Activated CD4-positive, alpha-beta memory T cell treated with anti-CD3 and anti-CD28 coated beads for 36 hours (primary cell): ENCODE results near the gene NCOA6. TPM values are rescaled to one million over a fixed set of nuclear protein-coding genes. Genes with fewer than 3 reads are reported as not detected.
A peak's percentile ranks its signal among the peaks of the same experiment; 100 is the strongest.
"Not testable (repeated sequence)": the region's sequence is repeated elsewhere in the genome, so short reads cannot be mapped to it uniquely, and the experiment has no call there.

Source experiments
- CTCF ChIA-PET: fragments of 350-600 bp; sonication (Branson Sonifier 250); formaldehyde crosslinking; loops from one replicate; lab custom pipeline; 2021; ENCODE audit warnings: antibody characterized with exemption, inconsistent platforms; lab: Charles Lee
- POLR2A ChIA-PET: fragments of 350-600 bp; sonication (Branson Sonifier 250); formaldehyde crosslinking; loops from one replicate; lab custom pipeline; 2021; ENCODE audit warnings: antibody characterized with exemption; lab: Charles Lee
- DNase-seq: peaks from one replicate; pipeline ENCODE4 v3.0.0-alpha.2; 2020
- H3K27ac Mint-ChIP-seq: one replicate; pipeline ENCODE4 v1.8.0; 2021; ENCODE audit warnings: mixed read lengths
- H3K27me3 Mint-ChIP-seq: one replicate; pipeline ENCODE4 v1.8.0; 2021; ENCODE audit warnings: mixed read lengths
- H3K36me3 Mint-ChIP-seq: one replicate; pipeline ENCODE4 v1.8.0; 2021; ENCODE audit warnings: mixed read lengths
- H3K4me1 Mint-ChIP-seq: one replicate; pipeline ENCODE4 v1.8.0; 2021; ENCODE audit warnings: low read depth, mixed read lengths
- H3K4me3 Mint-ChIP-seq: one replicate; pipeline ENCODE4 v1.8.0; 2021; ENCODE audit warnings: mild to moderate bottlenecking, mixed read lengths
- H3K9me3 Mint-ChIP-seq: one replicate; pipeline ENCODE4 v1.8.0; 2021; ENCODE audit warnings: mixed read lengths
- intact Hi-C: fragments of 100-400 bp; cut with micrococcal nuclease; formaldehyde crosslinking; loops from one replicate; pipeline ENCODE4 v1.15.1; 2023
- total RNA-seq, 2 experiments: library from RNA; stranded (reverse); gene quantifications; one replicate each; pipeline ENCODE4 v1.2.3, GENCODE V29; 2021

The NCOA6 gene
- total RNA-seq, 2 experiments from 2014 or later, result 19.6 to 20.7 TPM

DNA sequence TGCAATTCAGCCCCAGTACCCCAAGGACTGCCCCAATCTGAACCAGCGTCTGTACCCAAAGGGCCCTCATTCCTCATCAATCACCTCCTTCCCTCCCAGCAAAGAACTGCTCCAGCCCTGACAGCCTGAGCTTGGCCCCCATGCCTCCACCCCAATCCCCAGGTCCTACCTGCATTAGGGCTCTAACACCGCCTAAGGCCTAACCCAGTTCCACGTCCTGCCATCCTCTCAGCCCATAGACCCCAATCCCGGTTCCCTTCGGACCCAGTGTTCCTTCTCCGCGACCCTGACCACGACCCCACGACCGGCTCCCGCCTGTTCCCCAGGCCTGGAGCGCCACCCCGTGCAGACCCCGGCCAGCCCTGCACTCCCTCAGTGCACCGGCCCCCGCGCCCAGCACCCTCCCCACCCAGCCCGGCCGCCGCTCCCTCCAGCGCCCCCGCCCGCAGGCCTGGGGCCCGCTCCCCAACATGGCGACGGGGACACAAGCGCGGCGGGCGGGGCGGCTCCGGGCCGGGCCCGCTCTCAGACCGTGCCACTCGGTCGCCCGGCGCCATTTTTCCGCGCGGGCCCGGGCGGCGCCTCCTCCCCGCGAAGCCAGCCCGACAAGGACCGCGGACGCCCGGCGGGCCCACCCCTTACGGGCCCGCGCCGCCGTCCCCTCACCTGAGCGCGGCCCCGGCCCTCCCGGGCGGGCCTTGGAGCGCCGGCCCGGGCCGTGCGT is 483 bp downstream of the NCOA6 start:
- peak; percentile 77 for DNase-seq
- Mint-ChIP-seq H3K9me3 (no peaks in the 10 kb centered on the region), H3K36me3 (peaks cover 9% of the 10 kb centered on the region), H3K27me3 (no peaks in the 10 kb centered on the region), H3K4me1 (peaks cover 37% of the 10 kb centered on the region), H3K27ac (peak overlapping the region; percentile 94), H3K4me3 (peak overlapping the region; percentile 99)
- CTCF ChIA-PET, result interaction anchor here (0.6 to 1.8 kb wide), 8 partner anchors 49 to 512 kb away, joined by 3 to 7 read pairs (median 4); partner anchors contain the start of genes GSS and MYH7B
- intact Hi-C loops, result loop anchor here (1.0 to 10.0 kb wide), 5 partner anchors 52 to 522 kb away; partner anchors contain the start of genes ACSS2, AHCY and TRPC4AP
- POLR2A ChIA-PET, result interaction anchor here (0.9 to 1.2 kb wide), 3 partner anchors 49 to 522 kb away, joined by 3 read pairs; partner anchors contain the start of genes ACSS2 and AHCY

DNA sequence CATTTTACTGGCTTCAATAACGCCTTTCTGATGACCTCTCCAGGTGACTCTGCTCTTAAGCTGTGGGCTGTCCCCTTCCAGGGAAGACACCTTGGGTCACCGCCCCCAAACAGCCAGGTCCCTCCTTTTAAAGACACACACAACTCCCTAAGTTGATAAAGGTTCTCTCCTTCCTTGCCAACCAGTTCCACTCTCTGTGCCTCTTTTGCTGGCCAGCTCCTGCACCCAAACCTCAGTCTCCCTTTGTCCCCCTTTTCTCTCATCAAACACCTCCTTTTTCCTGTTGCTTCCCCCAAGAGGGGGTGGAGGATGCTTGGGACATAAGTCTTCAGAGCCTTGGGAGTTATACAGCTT is 1.0 kb downstream of the NCOA6 start:
- Mint-ChIP-seq H3K27me3 (no peaks in the 10 kb centered on the region), H3K36me3 (peaks cover 9% of the 10 kb centered on the region), H3K9me3 (no peaks in the 10 kb centered on the region), H3K27ac (peak overlapping the region; percentile 94), H3K4me3 (peak overlapping the region; percentile 99), H3K4me1 (peaks cover 41% of the 10 kb centered on the region)
- ChIA-PET CTCF (interaction anchor here (0.7 to 1.8 kb wide), 6 partner anchors 50 to 512 kb away, joined by 3 to 7 read pairs (median 4); partner anchors contain the start of genes GSS and MYH7B), POLR2A (interaction anchor here (0.9 to 1.2 kb wide), 3 partner anchors 49 to 521 kb away, joined by 3 read pairs; partner anchors contain the start of genes ACSS2 and AHCY)
- DNase-seq, result peak; percentile 89
- intact Hi-C loops, result loop anchor here (1.0 to 10.0 kb wide), 4 partner anchors 52 to 521 kb away; partner anchors contain the start of genes ACSS2, AHCY and TRPC4AP

DNA sequence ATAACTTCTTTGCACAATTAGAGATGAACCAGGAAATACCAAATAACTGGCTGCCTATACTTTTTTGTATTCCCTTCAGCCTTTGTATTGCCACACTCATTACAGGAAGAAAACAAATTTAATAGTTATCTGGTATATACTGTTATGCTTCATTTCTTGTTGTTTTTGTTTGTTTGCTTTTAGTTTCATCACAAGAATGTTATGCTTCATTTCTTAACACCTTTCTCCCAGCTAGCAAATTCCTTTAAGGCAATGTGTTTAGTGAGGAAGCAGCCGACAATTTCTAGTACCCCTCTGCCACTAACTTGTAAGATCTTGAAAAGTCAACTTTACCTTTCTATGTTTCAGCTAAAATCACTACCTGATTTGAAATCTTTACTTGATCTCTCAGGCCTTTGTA is 1.4 kb downstream of the NCOA6 start:
- Mint-ChIP-seq H3K27ac (peak overlapping the region; percentile 94), H3K9me3 (no peaks in the 10 kb centered on the region), H3K27me3 (no peaks in the 10 kb centered on the region), H3K36me3 (peaks cover 9% of the 10 kb centered on the region), H3K4me1 (peaks cover 44% of the 10 kb centered on the region), H3K4me3 (peak overlapping the region; percentile 99)
- ChIA-PET CTCF (interaction anchor here (0.7 to 1.8 kb wide), 6 partner anchors 50 to 511 kb away, joined by 3 to 7 read pairs (median 4); partner anchors contain the start of genes GSS and MYH7B), POLR2A (interaction anchor here (0.9 kb wide), 1 partner anchor 52 kb away, joined by 3 read pairs; the partner anchor contains the start of gene ACSS2)
- intact Hi-C loops, result loop anchor here (1.0 to 10.0 kb wide), 4 partner anchors 53 to 521 kb away; partner anchors contain the start of genes ACSS2, AHCY and TRPC4AP
- no peak for DNase-seq

DNA sequence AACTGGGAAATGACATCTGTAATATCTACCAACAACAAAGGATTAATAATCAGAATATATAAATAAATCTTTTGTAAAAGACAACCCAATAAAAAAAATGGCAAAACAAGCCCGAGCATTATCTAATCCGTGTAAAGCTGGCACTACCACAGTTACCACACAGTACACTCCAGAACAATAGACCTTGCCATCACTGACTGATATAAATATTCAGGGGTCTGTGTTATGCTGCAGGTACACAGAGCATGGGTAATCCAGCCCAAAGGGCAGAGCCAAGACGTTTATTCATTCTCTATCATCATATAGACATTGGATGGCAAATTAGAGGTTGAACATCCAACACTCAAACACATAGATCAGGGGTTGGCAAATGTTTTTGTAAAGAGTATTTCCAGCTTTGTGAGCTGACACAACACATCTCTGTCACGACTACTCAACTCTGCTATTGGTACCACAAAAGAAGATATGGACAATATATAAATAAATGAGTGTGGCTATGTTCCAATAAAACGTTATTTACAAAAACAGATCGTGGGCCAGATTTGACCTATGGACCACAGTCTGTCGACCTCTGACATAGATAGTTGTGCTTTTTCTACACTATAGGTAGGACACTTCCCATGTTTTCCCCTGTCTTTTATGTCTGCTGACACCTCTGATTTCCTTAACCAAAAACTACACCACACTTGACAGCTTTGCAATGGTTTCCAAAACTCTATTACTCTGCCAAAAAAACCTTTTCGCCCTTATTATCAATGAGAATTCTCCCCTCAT is 4.5 kb downstream of the NCOA6 start:
- CTCF ChIA-PET, result interaction anchor here (0.6 to 1.2 kb wide), 3 partner anchors 14 to 381 kb away, joined by 3 to 4 read pairs (median 4); no protein-coding TSS in a partner anchor
- Mint-ChIP-seq H3K9me3 (no peaks in the 10 kb centered on the region), H3K27ac (no peak overlapping the region), H3K4me1 (peaks cover 57% of the 10 kb centered on the region), H3K36me3 (peaks cover 9% of the 10 kb centered on the region), H3K4me3 (no peak overlapping the region), H3K27me3 (no peaks in the 10 kb centered on the region)
- intact Hi-C loops, result loop anchor here (10.0 kb wide), 1 partner anchor 106 kb away; no protein-coding TSS in a partner anchor
- DNase-seq, result no peak
- POLR2A ChIA-PET, result interaction anchor here (0.6 kb wide), 1 partner anchor 185 kb away, joined by 5 read pairs; no protein-coding TSS in a partner anchor

DNA sequence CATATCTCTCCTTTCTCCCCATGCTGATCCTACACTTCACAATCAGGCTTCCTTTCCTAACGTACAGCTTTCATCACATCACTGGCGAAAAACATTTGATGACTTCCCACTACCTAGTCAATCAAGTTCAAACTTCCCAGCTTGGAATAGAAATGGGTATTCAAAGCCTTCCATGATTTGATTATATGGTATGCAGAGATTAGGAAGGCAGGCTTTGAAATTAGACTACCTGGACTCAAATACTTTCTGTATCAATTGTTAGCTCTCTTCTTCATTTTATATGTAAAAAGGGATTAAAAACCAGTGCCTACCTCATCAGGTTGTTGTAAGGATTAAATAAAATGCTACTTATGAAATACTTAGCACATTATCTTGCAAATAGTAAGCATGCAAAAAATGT is 7.7 kb downstream of the NCOA6 start:
- Mint-ChIP-seq H3K27ac (no peak overlapping the region), H3K4me1 (peaks cover 44% of the 10 kb centered on the region)

DNA sequence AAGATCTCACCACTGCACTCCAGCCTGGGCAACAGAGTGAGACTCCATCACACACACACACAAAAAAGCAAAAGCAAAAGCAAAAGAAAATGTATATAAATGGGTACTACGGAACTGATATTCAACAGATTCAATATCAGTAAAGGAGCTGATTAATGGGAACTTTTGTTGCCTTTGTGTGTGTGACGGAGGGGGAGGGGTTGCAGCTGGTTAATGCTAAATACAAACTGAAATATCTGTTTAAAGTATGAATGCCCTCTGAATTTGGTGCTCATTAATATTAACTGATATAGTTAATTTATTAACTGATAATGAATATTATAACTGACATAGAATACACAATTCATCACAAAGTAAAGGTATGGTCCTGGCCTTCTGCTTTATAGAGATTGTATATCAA is 8.4 kb downstream of the NCOA6 start:
- no peak for DNase-seq
- no peaks in the 10 kb centered on the region for H3K9me3 Mint-ChIP-seq
- peaks cover 38% of the 10 kb centered on the region for H3K4me1 Mint-ChIP-seq
- H3K4me3 Mint-ChIP-seq, result no peak overlapping the region
- ChIA-PET CTCF (interaction anchor here (1.1 kb wide), 1 partner anchor 48 kb away, joined by 3 read pairs; no protein-coding TSS in a partner anchor), POLR2A (no interaction called here)
- H3K36me3 Mint-ChIP-seq, result no peaks in the 10 kb centered on the region
- no peak overlapping the region for H3K27ac Mint-ChIP-seq
- intact Hi-C loops, result no loop called here
- H3K27me3 Mint-ChIP-seq, result no peaks in the 10 kb centered on the region

More for the DNA sequence above, 7.7 kb downstream of the NCOA6 start:
- Mint-ChIP-seq H3K27me3 (no peaks in the 10 kb centered on the region), H3K4me3 (no peak overlapping the region), H3K9me3 (no peaks in the 10 kb centered on the region), H3K36me3 (no peaks in the 10 kb centered on the region)
- no peak for DNase-seq
- intact Hi-C loops, result no loop called here
- CTCF ChIA-PET, result interaction anchor here (1.1 to 3.1 kb wide), 2 partner anchors 15 to 48 kb away, joined by 3 to 14 read pairs; no protein-coding TSS in a partner anchor
- POLR2A ChIA-PET, result no interaction called here

GRCh38 chr20:34815636-34816035 is 9.8 kb downstream of the NCOA6 start:
- H3K9me3 Mint-ChIP-seq, result no peaks in the 10 kb centered on the region
- no peaks in the 10 kb centered on the region for H3K36me3 Mint-ChIP-seq
- no peak for DNase-seq
- H3K4me1 Mint-ChIP-seq, result peaks cover 28% of the 10 kb centered on the region
- CTCF ChIA-PET, result no interaction called here
- no peak overlapping the region for H3K4me3 Mint-ChIP-seq
- H3K27me3 Mint-ChIP-seq, result no peaks in the 10 kb centered on the region
- intact Hi-C loops, result no loop called here
- H3K27ac Mint-ChIP-seq, result no peak overlapping the region
- POLR2A ChIA-PET, result no interaction called here

DNA sequence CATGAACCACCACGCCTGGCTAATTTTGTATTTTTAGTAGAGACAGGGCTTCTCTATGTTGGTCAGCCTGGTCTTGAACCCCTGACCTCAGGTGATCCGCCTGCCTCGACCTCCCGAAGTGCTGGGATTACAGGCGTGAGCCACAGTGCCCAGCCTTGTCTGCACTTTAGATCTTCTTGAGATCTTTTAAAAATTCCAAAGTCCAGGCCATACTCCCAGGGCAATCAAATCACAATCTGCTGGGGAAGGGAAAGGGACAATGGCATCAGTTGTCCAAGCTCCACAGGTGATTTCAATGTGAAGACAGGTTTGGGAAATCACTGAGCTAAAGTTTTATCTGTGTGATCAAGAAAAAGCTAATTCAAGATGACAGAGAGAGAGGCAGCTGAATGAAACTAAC is 16.9 kb downstream of the NCOA6 start:
- intact Hi-C loops, result no loop called here
- no peak for DNase-seq
- Mint-ChIP-seq H3K4me1 (peaks cover 9% of the 10 kb centered on the region), H3K27ac (no peak overlapping the region), H3K27me3 (no peaks in the 10 kb centered on the region), H3K36me3 (no peaks in the 10 kb centered on the region), H3K9me3 (no peaks in the 10 kb centered on the region), H3K4me3 (no peak overlapping the region)
- ChIA-PET POLR2A (interaction anchor here (0.6 kb wide), 1 partner anchor 21 kb away, joined by 3 read pairs; no protein-coding TSS in a partner anchor), CTCF (interaction anchor here (0.9 kb wide), 1 partner anchor 39 kb away, joined by 4 read pairs; no protein-coding TSS in a partner anchor)

DNA sequence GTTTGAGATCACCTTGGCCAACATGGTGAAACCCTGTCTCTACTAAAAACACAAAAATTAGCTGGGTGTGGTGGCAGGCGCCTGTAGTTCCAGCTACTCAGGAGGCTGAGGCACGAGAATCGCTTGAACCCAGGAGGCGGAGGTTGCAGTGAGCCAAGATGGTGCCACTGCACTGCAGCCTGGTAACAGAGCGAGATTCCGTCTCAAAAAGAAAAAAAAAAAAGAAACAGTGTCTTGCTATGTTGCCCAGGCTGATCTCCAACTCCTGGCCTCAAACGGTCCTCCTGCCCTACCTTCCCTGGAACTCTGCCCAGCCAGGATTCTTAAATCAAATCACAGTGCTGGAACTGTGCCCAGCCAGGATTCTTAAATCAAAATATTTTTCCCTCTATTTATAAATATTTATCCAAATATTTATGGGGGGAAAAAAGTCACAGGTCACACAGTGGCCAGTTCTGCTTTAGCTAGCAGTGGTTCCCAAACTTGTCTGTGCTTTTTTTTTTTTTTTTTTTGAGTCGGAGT is 17.4 kb downstream of the NCOA6 start:
- POLR2A ChIA-PET, H3K4me3 Mint-ChIP-seq, H3K27ac Mint-ChIP-seq, intact Hi-C loops, H3K4me1 Mint-ChIP-seq, H3K27me3 Mint-ChIP-seq, H3K36me3 Mint-ChIP-seq, H3K9me3 Mint-ChIP-seq, DNase-seq: not testable (repeated sequence)
- CTCF ChIA-PET, result interaction anchor here (0.9 kb wide), 1 partner anchor 38 kb away, joined by 4 read pairs; no protein-coding TSS in a partner anchor

DNA sequence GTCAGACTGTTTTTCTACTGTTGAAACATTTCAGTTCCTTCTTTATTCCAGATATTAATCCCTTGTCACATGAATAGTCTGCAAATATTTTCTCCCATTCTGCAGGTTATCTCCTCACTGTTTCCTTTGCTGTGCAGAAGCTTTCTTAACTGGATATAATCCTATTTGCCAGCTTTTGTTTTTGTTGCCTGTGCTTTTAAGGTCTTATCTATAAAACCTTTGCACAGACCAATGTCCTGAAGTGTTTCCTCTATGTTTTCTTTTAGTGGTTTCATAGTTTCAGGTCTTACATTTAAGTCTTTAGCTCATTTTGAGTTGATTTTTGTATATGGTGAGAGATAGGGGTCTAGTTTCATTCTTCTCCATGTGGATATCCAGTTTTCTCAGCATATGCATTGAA is 19.2 kb downstream of the NCOA6 start:
- H3K27ac Mint-ChIP-seq, result no peak overlapping the region
- H3K36me3 Mint-ChIP-seq, result peaks cover 2% of the 10 kb centered on the region
- H3K27me3 Mint-ChIP-seq, result no peaks in the 10 kb centered on the region
- no peaks in the 10 kb centered on the region for H3K9me3 Mint-ChIP-seq
- no peak overlapping the region for H3K4me3 Mint-ChIP-seq
- ChIA-PET CTCF (no interaction called here), POLR2A (no interaction called here)
- DNase-seq, result no peak
- H3K4me1 Mint-ChIP-seq, result peaks cover 16% of the 10 kb centered on the region
- intact Hi-C loops, result no loop called here

- Mint-ChIP-seq H3K4me3 (no peak overlapping the region), H3K9me3 (no peaks in the 10 kb centered on the region), H3K27ac (no peak overlapping the region), H3K27me3 (no peaks in the 10 kb centered on the region), H3K36me3 (peaks cover 2% of the 10 kb centered on the region), H3K4me1 (peaks cover 42% of the 10 kb centered on the region)
- ChIA-PET CTCF (no interaction called here), POLR2A (no interaction called here)
- no peak for DNase-seq
- intact Hi-C loops, result no loop called here
Observed at GRCh38 chr20:34798871-34799270, 26.6 kb downstream of the NCOA6 start.
